ENCODE data around the gene PXT1.

GRCh38 chr6:36463676-36464075 is 21.0 kb upstream of the PXT1 start:
- TF ChIP-seq CTCF (IDR thresholded peaks at IDR 0.05): no peak
- no peak for TF ChIP-seq EZH2 (IDR thresholded peaks at IDR 0.05; ENCODE audit: borderline replicate concordance, insufficient read depth, low read depth, low read length, poor library complexity, severe bottlenecking)
